IMR-90 (cell line): ENCODE measurements around the gene BANF1. TPM values are rescaled to one million over a fixed set of nuclear protein-coding genes. Genes with fewer than 3 reads are reported as not detected.

ENCODE experiments used
- polyA plus RNA-seq, 3 experiments: library from polyadenylated mRNA; depleted of rRNA; stranded (reverse); fragments of >200 nt; gene quantifications; 2 replicates each; pipeline ENCODE4 v1.2.3, GENCODE V29; 2012; ENCODE audit warnings: low replicate concordance in 1 of 3
- total RNA-seq: library from RNA; depleted of rRNA; stranded (reverse); fragments of >200 nt; gene quantifications from 2 replicates; pipeline ENCODE4 v1.2.3, GENCODE V29; 2012; rRNA removed

BANF1 gene
- total and polyA plus RNA-seq, 2 of the 4 experiments (the other 2 are of a cell fraction): 36.6 to 242 TPM

Other genes starting within 250 kb of the BANF1 start
- 2.2 and 2.5 TPM in 2 replicates for gene AP5B1, start 221.5 kb upstream of the BANF1 start, total RNA-seq
- 5.0 and 6.0 TPM in 2 replicates for gene AP5B1, start 221.5 kb upstream of the BANF1 start, polyA plus RNA-seq (2012; rRNA removed)
- not detected in 2 replicates for gene OVOL1, start 215.4 kb upstream of the BANF1 start, total RNA-seq
- not detected in 2 replicates for gene OVOL1, start 215.4 kb upstream of the BANF1 start, polyA plus RNA-seq (2012; rRNA removed)
- gene SNX32, start 168.5 kb upstream of the BANF1 start, total RNA-seq: 0.36 TPM in 1 of 2 replicates, not detected in the other
- gene SNX32, start 168.5 kb upstream of the BANF1 start, polyA plus RNA-seq (2012; rRNA removed): 0.69 and 0.79 TPM in 2 replicates
- gene CFL1, start 144.3 kb upstream of the BANF1 start, total RNA-seq: 919 and 960 TPM in 2 replicates
- gene CFL1, start 144.3 kb upstream of the BANF1 start, polyA plus RNA-seq (2012; rRNA removed): 2,231 and 2,466 TPM in 2 replicates
- 22.5 and 23.7 TPM in 2 replicates for gene MUS81, start 142.1 kb upstream of the BANF1 start, total RNA-seq
- 47.9 and 57.0 TPM in 2 replicates for gene MUS81, start 142.1 kb upstream of the BANF1 start, polyA plus RNA-seq (2012; rRNA removed)
- 62.7 and 69.2 TPM in 2 replicates for gene EFEMP2, start 129.7 kb upstream of the BANF1 start, total RNA-seq
- gene EFEMP2, start 129.7 kb upstream of the BANF1 start, polyA plus RNA-seq (2012; rRNA removed): 431 and 601 TPM in 2 replicates
- gene CTSW, start 122.7 kb upstream of the BANF1 start, total RNA-seq: 0.18 TPM in 1 of 2 replicates, not detected in the other
- 0.07 and 0.23 TPM in 2 replicates for gene CTSW, start 122.7 kb upstream of the BANF1 start, polyA plus RNA-seq (2012; rRNA removed)
- 119 and 182 TPM in 2 replicates for gene FIBP, start 114.0 kb upstream of the BANF1 start, total RNA-seq
- gene FIBP, start 114.0 kb upstream of the BANF1 start, polyA plus RNA-seq (2012; rRNA removed): 141 and 163 TPM in 2 replicates
- 17.6 and 21.9 TPM in 2 replicates for gene CCDC85B, start 111.8 kb upstream of the BANF1 start, total RNA-seq
- gene CCDC85B, start 111.8 kb upstream of the BANF1 start, polyA plus RNA-seq (2012; rRNA removed): 35.4 and 62.1 TPM in 2 replicates
- 17.2 and 26.1 TPM in 2 replicates for gene FOSL1, start 102.1 kb upstream of the BANF1 start, total RNA-seq
- gene FOSL1, start 102.1 kb upstream of the BANF1 start, polyA plus RNA-seq (2012; rRNA removed): 97.4 and 107 TPM in 2 replicates
- 19.4 and 20.3 TPM in 2 replicates for gene C11orf68, start 83.4 kb upstream of the BANF1 start, total RNA-seq
- gene C11orf68, start 83.4 kb upstream of the BANF1 start, polyA plus RNA-seq (2012; rRNA removed): 96.1 and 104 TPM in 2 replicates
- 237 and 339 TPM in 2 replicates for gene DRAP1, start 83.1 kb upstream of the BANF1 start, total RNA-seq
- gene DRAP1, start 83.1 kb upstream of the BANF1 start, polyA plus RNA-seq (2012; rRNA removed): 344 and 428 TPM in 2 replicates
- gene TSGA10IP, start 57.0 kb upstream of the BANF1 start, total RNA-seq: under 0.01 TPM in 1 of 2 replicates, not detected in the other
- 0.19 and 0.21 TPM in 2 replicates for gene TSGA10IP, start 57.0 kb upstream of the BANF1 start, polyA plus RNA-seq (2012; rRNA removed)
- 25.5 and 32.5 TPM in 2 replicates for gene SART1, start 40.8 kb upstream of the BANF1 start, total RNA-seq
- 42.2 and 43.5 TPM in 2 replicates for gene SART1, start 40.8 kb upstream of the BANF1 start, polyA plus RNA-seq (2012; rRNA removed)
- 43.0 and 62.6 TPM in 2 replicates for gene EIF1AD, start 346 bp upstream of the BANF1 start, total RNA-seq
- gene EIF1AD, start 346 bp upstream of the BANF1 start, polyA plus RNA-seq (2012; rRNA removed): 30.0 and 32.5 TPM in 2 replicates
- 0.28 and 0.54 TPM in 2 replicates for gene CST6, start 9.5 kb downstream of the BANF1 start, total RNA-seq
- gene CST6, start 9.5 kb downstream of the BANF1 start, polyA plus RNA-seq (2012; rRNA removed): 3.0 and 4.9 TPM in 2 replicates
- 0.18 and 0.28 TPM in 2 replicates for gene CATSPER1, start 24.0 kb downstream of the BANF1 start, total RNA-seq
- 0.91 and 1.0 TPM in 2 replicates for gene CATSPER1, start 24.0 kb downstream of the BANF1 start, polyA plus RNA-seq (2012; rRNA removed)
- gene GAL3ST3, start 46.7 kb downstream of the BANF1 start, total RNA-seq: not detected in 2 replicates
- gene GAL3ST3, start 46.7 kb downstream of the BANF1 start, polyA plus RNA-seq (2012; rRNA removed): 0.19 TPM in 2 replicates
- gene SF3B2, start 49.9 kb downstream of the BANF1 start, total RNA-seq: 120 and 164 TPM in 2 replicates
- 110 and 122 TPM in 2 replicates for gene SF3B2, start 49.9 kb downstream of the BANF1 start, polyA plus RNA-seq (2012; rRNA removed)
- 7.3 and 8.6 TPM in 2 replicates for gene PACS1, start 67.8 kb downstream of the BANF1 start, total RNA-seq
- 29.0 and 32.0 TPM in 2 replicates for gene PACS1, start 67.8 kb downstream of the BANF1 start, polyA plus RNA-seq (2012; rRNA removed)